GM21825 (cell line): ENCODE data around the gene USP28.
"Not testable (repeated sequence)": the region's sequence is repeated elsewhere in the genome, so short reads cannot be mapped to it uniquely, and the experiment has no call there.

ENCODE experiments used
- ATAC-seq: cut with Tn5 transposase; IDR thresholded peaks from one replicate; pipeline ENCODE4 v1.9.1; 2021; ENCODE audit warnings: mild to moderate bottlenecking, moderate library complexity; ENCODE audit not compliant: unreplicated experiment

USP28 gene

DNA sequence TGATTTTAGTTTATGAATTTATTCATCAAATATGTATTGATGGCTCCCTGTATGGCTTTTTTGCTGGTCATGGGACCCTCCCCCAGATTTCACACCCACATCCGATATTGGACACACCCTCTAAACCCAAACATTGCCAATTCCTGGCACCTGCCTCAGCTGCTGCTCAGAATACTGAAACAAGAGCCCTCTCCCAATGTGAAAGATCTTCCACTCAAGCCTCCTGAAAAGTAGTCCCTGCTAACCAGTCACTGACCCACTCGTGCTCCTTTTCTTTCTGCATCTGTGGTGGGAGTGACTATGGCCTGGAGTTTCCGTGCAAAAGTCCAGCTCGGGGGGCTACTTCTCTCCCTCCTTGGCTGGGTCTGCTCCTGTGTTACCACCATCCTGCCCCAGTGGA is 95.9 kb downstream of the USP28 start, which contains the start of gene CLDN25:
Gene CLDN25, plus strand, starts transcription at position 301 of the 400 bp plus-strand sequence. Its CDS starts 0 bp downstream, at position 301.
- no peak for ATAC-seq

DNA sequence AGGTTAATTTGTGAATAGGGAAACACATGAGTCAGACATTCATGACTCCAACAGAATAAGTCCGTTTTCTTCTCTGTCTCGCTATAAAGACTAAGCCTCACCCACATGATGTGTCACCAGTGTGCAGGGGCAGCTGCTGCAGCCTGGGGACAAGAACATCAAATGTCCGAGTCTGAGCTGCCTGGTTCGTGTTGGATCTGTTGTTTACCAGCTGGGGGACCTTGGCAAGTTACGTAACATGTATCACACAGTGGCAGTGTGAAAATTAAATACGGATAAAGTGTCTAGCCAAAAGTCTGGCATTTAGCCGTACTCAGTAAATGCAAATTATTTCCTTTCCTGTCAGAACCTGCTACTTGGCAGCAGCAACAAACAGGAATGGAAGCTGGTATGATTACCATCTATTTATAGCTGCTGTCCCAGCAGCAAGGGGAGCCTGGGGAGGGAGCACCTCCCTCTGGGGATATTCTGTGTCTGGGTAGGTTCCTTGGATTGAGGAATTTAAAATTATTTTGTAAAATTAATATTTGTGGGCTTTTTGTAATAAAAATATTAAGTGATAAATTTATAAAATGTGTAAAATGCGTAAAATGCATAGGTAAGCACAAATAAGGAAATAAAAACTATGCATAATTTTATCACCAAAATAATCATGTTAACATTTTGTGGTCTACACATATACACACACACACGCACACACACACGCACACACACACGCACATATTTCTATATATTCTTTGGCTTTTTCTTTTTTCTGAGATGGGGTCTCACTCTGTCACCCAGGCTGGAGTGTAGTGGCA is 97.1 kb downstream of the USP28 start:
- ATAC-seq = no peak

DNA sequence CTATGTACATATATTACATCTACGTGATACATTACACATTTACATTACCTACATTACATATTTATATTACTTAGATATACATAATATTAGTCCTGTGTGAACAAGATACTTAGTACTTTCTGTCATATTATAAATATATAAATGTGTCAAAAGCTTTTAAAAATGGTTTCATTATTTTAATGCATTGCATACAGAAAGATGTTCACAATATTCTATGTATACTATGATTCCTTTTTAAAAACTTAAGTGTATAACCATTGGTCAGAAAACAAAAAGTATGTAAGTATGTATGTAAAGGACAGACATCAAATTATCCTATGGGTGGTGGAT is 101.2 kb downstream of the USP28 start:
- no peak for ATAC-seq

DNA sequence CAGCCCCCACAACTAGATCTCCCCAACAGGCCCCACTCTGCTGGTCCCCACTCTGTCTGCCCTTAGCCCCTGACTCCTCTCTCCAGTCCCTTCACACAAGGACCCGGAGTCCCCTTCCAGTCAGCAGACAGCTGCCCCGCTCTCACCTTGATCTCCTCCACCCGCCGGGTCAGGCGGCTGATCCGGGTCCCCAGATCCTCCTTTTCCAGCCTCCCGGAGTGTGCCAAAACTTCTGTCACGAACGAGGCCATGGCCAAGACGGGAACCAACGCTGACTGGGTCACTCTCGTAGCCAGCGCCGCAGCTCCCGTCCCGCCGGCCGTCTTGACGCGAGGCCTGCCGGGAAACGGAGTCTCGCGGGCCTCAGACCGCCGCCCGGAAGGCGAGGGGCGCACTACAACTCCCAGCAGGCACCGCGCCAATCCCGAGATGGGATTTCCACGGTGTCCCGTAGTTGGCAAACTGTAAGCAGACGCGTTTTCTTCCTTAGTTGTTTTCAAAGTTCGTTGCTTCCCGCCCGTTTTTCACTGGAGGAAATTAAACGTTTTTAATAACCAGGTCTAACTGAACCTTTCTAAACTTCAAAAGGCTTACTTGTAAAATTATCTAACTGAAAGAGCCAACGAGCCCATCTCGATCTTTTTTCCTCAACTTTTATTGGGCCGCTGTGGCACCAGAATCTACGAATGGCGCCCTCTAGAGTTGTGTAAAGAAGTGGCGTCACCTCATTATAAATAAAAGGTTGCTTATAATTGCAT is 101.8 kb downstream of the USP28 start, which contains the start of gene ZW10:
Gene ZW10, minus strand, starts transcription at position 277 of the 758 bp plus-strand sequence. Its CDS starts 26 bp downstream, at position 251.
- peak; percentile 99 for ATAC-seq

DNA sequence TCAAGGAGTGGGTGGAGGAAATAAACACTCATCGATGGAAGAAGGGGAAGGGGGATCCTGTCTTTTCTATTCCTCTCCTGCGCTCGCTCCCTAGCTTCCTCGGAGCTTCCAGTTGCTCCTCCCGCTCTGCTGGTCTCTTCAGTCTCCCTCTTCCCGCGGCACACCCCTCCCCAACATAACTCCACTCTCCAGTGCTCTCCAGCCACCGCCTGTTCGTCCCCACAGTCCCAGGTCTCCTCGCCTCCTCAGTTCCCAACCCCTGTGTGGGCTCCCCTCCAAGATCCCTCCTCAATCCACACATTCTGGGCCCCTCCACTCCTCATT is 102.3 kb downstream of the USP28 start:
- ATAC-seq = no peak

DNA sequence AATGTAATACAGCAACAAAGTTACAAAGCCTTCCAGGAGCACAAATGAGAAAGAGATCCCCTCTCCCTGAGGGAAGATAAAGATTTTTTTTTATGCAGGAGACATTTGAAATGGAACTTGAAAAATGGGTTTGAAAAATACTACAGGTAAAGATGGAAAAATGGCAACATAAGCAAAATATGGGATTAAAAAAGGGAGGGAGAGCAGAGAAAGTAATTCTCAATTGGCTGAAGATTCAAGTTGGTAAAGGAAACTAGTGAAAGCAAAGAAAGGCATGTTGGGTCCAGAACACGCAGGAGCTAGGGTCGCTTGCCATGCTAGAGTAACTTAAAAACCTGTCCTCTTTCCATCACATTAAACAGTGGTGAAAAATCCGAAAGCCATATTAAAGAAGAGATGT is 103.4 kb downstream of the USP28 start:
- ATAC-seq = no peak

DNA sequence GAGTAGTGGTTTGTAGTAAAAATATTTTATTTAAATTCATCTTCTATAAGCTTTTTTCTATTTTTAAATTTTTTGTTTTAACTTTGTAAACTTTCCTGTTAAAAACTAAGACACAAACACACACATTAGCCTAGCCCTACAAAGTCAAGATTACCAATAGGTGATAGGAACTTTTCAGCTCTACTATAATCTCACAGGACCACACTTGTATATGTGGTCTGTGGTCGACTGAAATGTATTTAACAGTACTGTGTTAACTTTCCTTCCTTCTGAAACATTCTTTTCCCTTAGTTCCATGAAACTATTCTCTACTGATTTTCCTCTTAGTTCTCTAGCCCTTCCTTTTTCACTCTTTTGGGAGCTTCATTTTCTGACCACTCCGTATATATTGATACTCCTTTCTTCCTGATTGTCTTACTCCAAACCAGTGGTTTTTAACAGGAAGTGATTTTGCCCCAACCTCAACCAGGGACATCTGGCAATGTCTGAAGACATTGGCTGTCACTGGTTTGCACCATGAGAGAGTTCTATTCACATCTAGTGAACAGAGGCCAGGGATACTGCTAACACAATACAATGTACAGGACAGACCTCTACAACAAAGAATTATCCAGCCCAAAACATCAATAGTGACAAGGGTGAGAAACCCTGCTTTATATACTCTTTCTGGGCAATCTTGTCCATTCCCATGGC is 110.7 kb downstream of the USP28 start:
- no peak for ATAC-seq

DNA sequence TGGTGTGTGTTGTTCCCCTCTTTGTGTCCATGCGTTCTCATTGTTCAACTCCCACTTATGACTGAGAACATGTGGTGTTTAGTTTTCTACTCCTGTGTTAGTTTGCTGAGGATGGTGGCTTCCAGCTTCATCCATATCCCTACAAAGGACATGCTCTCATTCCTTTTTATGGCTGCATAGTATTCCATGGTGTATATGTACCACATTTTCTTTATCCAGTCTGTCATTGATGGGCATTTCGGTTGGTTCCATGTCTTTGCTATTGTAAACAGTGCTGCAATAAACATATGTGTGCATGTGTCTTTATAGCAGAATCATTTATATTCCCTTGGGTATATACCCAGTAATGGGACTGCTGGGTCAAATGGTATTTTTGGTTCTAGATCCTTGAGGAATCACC is 112.3 kb downstream of the USP28 start:
- not testable (repeated sequence) for ATAC-seq

DNA sequence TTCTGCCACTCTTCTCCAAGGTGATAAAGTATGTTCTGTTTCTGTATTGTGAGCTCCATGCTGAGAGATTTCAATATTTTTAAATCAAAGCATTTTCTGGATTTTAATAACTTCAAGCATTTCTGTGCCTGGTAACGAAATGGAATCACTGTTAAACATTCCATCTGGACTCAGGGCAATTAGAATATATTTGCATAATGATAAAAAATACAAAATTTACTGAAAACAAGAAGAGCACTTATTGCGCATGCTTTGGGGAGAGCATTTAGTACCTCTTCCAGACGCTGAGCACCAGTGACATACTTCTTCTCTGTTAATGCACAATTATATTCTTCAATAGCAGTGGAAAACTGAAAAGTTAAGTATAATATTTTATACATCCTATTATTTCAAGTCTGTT is 115.1 kb downstream of the USP28 start:
- no peak for ATAC-seq

DNA sequence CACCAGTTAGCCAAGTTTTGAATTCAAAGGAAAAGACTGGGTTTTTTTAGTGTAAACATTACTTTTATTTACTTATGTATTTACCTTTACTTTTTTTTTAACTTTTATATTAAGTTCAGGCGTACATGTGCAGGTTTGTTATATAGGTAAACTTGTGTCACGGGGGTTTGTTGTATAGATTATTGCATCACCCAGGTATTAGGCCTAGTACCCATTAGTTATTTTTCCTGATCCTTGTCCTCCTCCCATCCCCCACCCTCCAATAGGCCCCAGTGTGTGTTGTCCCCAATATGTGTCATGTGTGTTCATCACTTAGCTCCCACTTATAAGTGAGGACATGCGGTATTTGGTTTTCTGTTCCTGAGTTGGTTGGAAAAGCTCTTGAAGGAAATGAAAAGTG is 122.4 kb downstream of the USP28 start:
- ATAC-seq = no peak
